ENCODE data around the gene LAGE3. TPM values are rescaled to one million over a fixed set of nuclear protein-coding genes. Genes with fewer than 3 reads are reported as not detected.
A peak's percentile ranks its signal among the peaks of the same experiment; 100 is the strongest.

LAGE3 gene
- total RNA-seq, 6 experiments from 2014 or later: 13.8 to 18.3 (median 17.4) TPM

DNA sequence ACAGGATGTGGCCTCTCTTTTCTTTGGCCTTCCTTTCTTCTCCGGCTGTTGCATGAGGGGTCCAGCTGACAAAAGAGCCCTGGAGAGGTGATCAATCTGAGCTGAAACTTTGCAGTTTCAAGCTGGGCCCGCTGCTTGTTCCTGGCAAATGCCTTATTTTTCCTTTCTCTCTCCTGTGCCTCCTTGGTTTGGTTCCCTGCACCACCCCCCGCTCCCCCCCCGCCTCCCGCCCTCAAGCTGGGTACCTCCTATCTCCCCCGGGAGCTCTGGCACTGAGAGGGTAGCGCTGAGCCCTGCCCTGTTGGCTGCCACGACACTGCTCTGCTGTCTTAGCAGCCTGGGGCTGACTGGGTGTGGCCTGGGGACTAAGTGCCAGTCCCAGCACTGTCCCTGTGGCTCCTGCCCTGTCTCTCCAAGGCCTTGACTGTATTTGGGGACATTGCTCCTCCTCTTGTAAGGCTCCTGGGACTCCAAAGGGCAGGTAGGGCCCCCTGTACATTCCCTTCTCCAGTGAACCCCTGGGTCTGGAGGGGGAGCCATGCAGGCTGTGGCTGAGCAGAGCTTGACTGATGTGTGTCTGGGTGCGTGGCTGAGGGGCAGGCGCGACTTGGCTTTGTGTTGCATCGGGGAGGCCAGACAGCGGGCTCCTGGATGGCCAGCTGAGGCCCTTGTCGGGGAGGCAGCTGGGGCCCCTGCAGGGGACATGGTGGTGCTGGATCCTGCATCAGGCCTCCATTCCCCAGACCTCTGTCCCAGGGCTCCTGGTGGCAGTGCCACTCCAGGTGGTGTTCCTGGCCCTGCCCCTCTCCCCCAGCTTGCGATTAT is 19.9 kb downstream of the LAGE3 start:
- peaks cover 5% of the 10 kb centered on the region for H3K27me3 Mint-ChIP-seq (ENCODE audit: insufficient read depth)

DNA sequence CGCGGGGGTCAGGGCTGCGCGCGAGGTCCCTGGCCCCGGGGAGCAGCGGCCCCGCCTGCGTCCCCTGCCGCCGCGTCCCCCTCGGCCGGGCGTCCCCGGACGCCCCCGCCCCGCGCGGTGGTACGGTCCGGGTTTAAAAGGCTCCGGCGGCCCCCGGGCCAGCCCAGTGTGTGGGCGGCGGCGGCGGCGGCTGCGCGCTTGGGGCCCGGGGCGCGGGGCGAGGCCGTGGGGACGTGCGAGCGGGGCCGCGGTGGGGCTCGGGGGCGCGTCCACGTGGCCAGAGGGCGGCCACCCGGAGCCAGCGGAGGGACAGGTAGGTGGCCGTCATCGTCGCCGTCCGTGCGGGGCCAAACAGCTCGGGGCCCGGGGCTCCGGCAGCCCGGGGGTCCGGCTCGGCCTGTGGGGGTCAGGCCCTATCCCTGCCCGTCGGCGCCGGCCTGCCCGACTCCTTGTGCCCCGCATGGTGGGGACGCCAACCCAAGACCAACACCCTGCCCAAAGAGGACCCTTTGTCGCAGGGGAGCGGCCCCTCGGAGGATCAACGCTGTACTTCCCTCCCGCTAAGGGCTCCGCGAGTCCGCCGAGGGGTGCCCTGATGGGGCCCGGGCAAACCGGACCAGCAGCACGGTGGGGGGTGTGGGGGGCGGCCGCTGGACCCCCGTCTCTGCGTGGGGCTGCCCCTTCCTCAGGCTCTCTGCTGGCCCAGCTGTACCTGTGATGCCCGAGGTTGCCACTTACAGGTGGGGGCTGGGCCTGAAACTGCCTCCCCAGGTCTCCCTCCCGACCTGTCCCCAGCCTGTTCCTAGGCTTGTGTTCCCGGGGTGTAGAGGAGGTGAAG is 20.7 kb downstream of the LAGE3 start, which contains the start of gene PLXNA3:
Gene PLXNA3 (plus strand): TSS at position 166 of the 838 bp plus-strand sequence. CDS start 1,903 bp downstream, outside the sequence.
- H3K27me3 Mint-ChIP-seq (ENCODE audit: insufficient read depth): peaks cover 5% of the 10 kb centered on the region

More for the DNA sequence above, 19.9 kb downstream of the LAGE3 start:
- Mint-ChIP-seq H3K36me3 (ENCODE audit: low read depth) (peaks cover 6% of the 10 kb centered on the region; the same call in 1 of the 2 replicates), H3K27ac (peak overlapping the region; percentile 59), H3K4me3 (peak overlapping the region; percentile 89), H3K4me1 (ENCODE audit: low read depth) (0 out of 2 replicates have a peak, but pooled peaks cover 5% of the 10 kb centered on the region), H3K9me3 (no peaks in the 10 kb centered on the region)
- TF ChIP-seq, protein P1, sequence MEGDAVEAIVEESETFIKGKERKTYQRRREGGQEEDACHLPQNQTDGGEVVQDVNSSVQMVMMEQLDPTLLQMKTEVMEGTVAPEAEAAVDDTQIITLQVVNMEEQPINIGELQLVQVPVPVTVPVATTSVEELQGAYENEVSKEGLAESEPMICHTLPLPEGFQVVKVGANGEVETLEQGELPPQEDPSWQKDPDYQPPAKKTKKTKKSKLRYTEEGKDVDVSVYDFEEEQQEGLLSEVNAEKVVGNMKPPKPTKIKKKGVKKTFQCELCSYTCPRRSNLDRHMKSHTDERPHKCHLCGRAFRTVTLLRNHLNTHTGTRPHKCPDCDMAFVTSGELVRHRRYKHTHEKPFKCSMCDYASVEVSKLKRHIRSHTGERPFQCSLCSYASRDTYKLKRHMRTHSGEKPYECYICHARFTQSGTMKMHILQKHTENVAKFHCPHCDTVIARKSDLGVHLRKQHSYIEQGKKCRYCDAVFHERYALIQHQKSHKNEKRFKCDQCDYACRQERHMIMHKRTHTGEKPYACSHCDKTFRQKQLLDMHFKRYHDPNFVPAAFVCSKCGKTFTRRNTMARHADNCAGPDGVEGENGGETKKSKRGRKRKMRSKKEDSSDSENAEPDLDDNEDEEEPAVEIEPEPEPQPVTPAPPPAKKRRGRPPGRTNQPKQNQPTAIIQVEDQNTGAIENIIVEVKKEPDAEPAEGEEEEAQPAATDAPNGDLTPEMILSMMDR (IDR thresholded peaks at IDR 0.05): no peak
- DNase-seq: peak; percentile 23

DNA sequence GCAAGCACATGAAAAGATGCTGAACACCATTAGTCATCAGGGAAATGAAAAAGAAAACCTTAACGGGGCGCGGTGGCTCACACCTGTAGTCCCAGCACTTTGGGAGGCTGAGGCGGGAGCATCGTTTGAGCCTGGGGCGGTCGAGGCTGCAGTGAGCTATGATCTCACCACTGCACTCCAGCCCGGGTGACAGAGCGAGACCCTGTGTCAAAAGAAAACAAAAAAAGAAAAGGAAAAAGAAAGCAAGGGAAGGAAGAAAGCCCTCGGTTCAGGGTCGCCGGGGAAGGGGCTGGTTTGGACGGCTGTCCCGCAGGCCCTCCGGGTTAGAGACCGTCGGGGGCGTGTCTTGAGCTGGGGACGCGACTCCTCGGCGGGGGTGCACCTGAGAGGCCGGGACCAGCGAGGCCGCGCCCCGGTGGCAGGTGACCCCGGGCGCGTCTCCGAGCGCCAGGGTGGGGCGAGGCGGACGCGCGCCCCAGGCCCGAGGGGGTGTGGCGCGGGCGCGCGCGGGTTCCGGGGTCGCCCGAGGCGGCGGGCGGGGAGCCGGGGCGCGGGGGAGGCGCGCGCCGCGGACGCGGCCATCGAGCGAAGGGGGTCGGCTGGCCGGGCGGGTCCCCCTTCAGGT is 21.5 kb downstream of the LAGE3 start:
- Mint-ChIP-seq H3K4me3 (peak overlapping the region; percentile 92), H3K36me3 (ENCODE audit: low read depth) (peaks cover 7% of the 10 kb centered on the region; the same call in 1 of the 2 replicates)
- no peak for DNase-seq

More for the DNA sequence above, 20.7 kb downstream of the LAGE3 start, which contains the start of gene PLXNA3:
- Mint-ChIP-seq H3K27ac (peak within 1 kb of the TSS; percentile 90), H3K9me3 (no peaks in the 10 kb centered on the region), H3K4me1 (ENCODE audit: low read depth) (0 out of 2 replicates have a peak, but pooled peaks cover 5% of the 10 kb centered on the region), H3K4me3 (peak within 1 kb of the TSS; percentile 92), H3K36me3 (ENCODE audit: low read depth) (peaks cover 7% of the 10 kb centered on the region; the same call in 1 of the 2 replicates)
- DNase-seq: no peak
- TF ChIP-seq, protein P1 (IDR thresholded peaks at IDR 0.05): no peak

DNA sequence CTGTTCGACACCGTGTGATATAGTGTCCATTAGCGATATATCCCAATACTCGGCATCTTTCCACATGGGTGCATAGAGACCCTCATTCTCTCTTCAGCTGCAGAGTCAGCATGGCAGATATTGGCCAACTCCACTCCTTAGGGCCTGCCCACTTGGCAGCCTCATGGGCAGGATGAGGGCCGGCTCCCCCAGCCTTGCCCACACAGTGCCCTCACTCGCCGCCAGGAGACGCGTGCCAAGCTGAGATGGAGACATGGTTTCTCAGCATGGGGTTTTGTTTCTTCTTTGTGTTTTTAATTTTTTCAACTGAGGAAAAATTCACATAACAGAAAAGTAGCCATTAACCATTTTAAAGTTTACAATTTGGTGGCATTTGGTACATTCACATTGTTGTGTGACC is 26.3 kb downstream of the LAGE3 start:
- no peak overlapping the region for H3K27ac Mint-ChIP-seq
- H3K9me3 Mint-ChIP-seq: no peaks in the 10 kb centered on the region
- H3K4me1 Mint-ChIP-seq (ENCODE audit: low read depth): 0 out of 2 replicates have a peak, but pooled peaks cover 5% of the 10 kb centered on the region
- TF ChIP-seq, protein P1 (IDR thresholded peaks at IDR 0.05): no peak
- peaks cover 3% of the 10 kb centered on the region; the same call in 1 of the 2 replicates for H3K27me3 Mint-ChIP-seq (ENCODE audit: insufficient read depth)
- no peak for DNase-seq
- H3K36me3 Mint-ChIP-seq (ENCODE audit: low read depth): peaks cover 7% of the 10 kb centered on the region; the same call in 1 of the 2 replicates
- H3K4me3 Mint-ChIP-seq: no peak overlapping the region

More for the DNA sequence above, 21.5 kb downstream of the LAGE3 start:
- Mint-ChIP-seq H3K9me3 (no peaks in the 10 kb centered on the region), H3K27me3 (ENCODE audit: insufficient read depth) (peaks cover 5% of the 10 kb centered on the region), H3K27ac (peak overlapping the region; percentile 90), H3K4me1 (ENCODE audit: low read depth) (0 out of 2 replicates have a peak, but pooled peaks cover 5% of the 10 kb centered on the region)
- TF ChIP-seq, protein P1 (IDR thresholded peaks at IDR 0.05): no peak

DNA sequence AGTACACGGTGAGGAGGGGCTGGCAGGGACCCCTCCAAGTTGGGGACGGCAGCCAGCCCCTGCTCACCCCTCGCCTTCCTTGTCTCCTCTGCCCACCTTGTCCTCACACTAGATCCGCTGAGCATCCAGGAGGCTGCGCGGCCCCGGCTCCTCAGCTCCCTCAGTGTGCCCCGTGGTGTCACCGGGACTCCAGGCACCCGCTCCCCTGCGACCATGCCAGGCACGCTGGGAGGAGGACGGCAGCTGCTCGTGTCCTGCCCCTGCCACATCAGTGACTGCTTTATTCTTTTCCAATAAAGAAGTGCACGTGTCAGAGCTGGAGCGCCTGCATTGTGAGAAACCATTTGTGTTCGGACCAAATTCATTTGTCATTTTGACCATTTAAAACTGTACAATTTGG is 28.8 kb downstream of the LAGE3 start:
- Mint-ChIP-seq H3K4me3 (no peak overlapping the region), H3K9me3 (no peaks in the 10 kb centered on the region), H3K27ac (no peak overlapping the region), H3K36me3 (ENCODE audit: low read depth) (peaks cover 7% of the 10 kb centered on the region; the same call in 1 of the 2 replicates), H3K27me3 (ENCODE audit: insufficient read depth) (peaks cover 2% of the 10 kb centered on the region; the same call in 1 of the 2 replicates), H3K4me1 (ENCODE audit: low read depth) (peaks cover 6% of the 10 kb centered on the region; the same call in 1 of the 2 replicates)
- DNase-seq: no peak
- TF ChIP-seq, protein P1 (IDR thresholded peaks at IDR 0.05): no peak
